Neural cell (in vitro differentiated cells): ENCODE results near the gene SMIM13. TPM values are rescaled to one million over a fixed set of nuclear protein-coding genes. Genes with fewer than 3 reads are reported as not detected.

ENCODE experiments used
- H2AFZ ChIP-seq: fragments of 200-600, 300-800 bp; sonication (generic), shearing (Covaris generic); 2 replicates; pipeline ENCODE4 v1.6.0; 2014; ENCODE audit warnings: low read depth, mild to moderate bottlenecking, antibody characterized with exemption, low read length, moderate library complexity
- H3F3A ChIP-seq: fragments of 200-600 bp; shearing (Covaris generic); 2 replicates; pipeline ENCODE4 v1.6.1; 2016; ENCODE audit warnings: mild to moderate bottlenecking, moderate library complexity, mixed read lengths, antibody characterized with exemption, low read length; ENCODE audit not compliant: insufficient read depth, poor library complexity, severe bottlenecking
- H3K27ac ChIP-seq: fragments of 200-600, 300-800 bp; sonication (generic), shearing (Covaris generic); 2 replicates; pipeline ENCODE4 v1.5.1; 2014; ENCODE audit warnings: mild to moderate bottlenecking, low read length, moderate library complexity
- H3K27me3 ChIP-seq: fragments of 300-800, 200-600 bp; sonication (generic), shearing (Covaris generic); 2 replicates; pipeline ENCODE4 v1.6.0; 2014; ENCODE audit warnings: mild to moderate bottlenecking, low read depth, low read length, moderate library complexity; ENCODE audit not compliant: insufficient read depth
- H3K36me3 ChIP-seq: fragments of 300-800, 200-600 bp; sonication (generic), shearing (Covaris generic); 2 replicates; pipeline ENCODE4 v1.5.1; 2014; ENCODE audit warnings: mild to moderate bottlenecking, antibody characterized with exemption, low read length, moderate library complexity; ENCODE audit not compliant: insufficient read depth
- H3K4me2 ChIP-seq: fragments of 300-800, 200-600 bp; sonication (generic), shearing (Covaris generic); 2 replicates; pipeline ENCODE4 v1.6.0; 2014; ENCODE audit warnings: mild to moderate bottlenecking, low read length
- H3K4me3 ChIP-seq: fragments of 300-800, 200-600 bp; sonication (generic), shearing (Covaris generic); 2 replicates; pipeline ENCODE4 v1.5.1; 2014; ENCODE audit warnings: mild to moderate bottlenecking, low read length, moderate library complexity
- H3K79me2 ChIP-seq: fragments of 200-600 bp; shearing (Covaris generic); replicated peaks from 2 replicates; pipeline ENCODE4 v1.6.0; 2014; ENCODE audit warnings: mild to moderate bottlenecking, low read length, moderate library complexity; ENCODE audit not compliant: insufficient read depth
- H3K9ac ChIP-seq: fragments of 300-800, 200-600 bp; sonication (generic), shearing (Covaris generic); 2 replicates; pipeline ENCODE4 v1.6.1; 2016; ENCODE audit warnings: mild to moderate bottlenecking, low read length, mixed read lengths
- H3K9me2 ChIP-seq: fragments of 200-600 bp; shearing (Covaris generic); 2 replicates; pipeline ENCODE4 v1.6.1; 2016; ENCODE audit warnings: mild to moderate bottlenecking, low read length, mixed read lengths; ENCODE audit not compliant: insufficient read depth
- H3K9me3 ChIP-seq: fragments of 200-600, 300-800 bp; sonication (generic), shearing (Covaris generic); 2 replicates; pipeline ENCODE4 v1.6.1; 2016; ENCODE audit warnings: mild to moderate bottlenecking, mixed run types, low read length, moderate library complexity, mixed read lengths
- H4K20me1 ChIP-seq: fragments of 200-600 bp; shearing (Covaris generic); 2 replicates; pipeline ENCODE4 v1.6.1; 2016; ENCODE audit warnings: mild to moderate bottlenecking, mixed run types; ENCODE audit not compliant: insufficient read depth
- CTCF ChIP-seq: fragments of 450-650 bp; IDR thresholded peaks from 2 replicates; pipeline ENCODE4 v1.5.1; 2014; ENCODE audit warnings: antibody characterized with exemption, mild to moderate bottlenecking, moderate library complexity; ENCODE audit not compliant: poor library complexity, severe bottlenecking
- EP300 ChIP-seq: fragments of 450-650 bp; conservative IDR thresholded peaks from 2 replicates; pipeline ENCODE4 v1.6.1; 2014; ENCODE audit warnings: antibody characterized with exemption, mild to moderate bottlenecking, moderate library complexity; ENCODE audit not compliant: poor library complexity, severe bottlenecking
- EZH2 ChIP-seq: fragments of 200-600, 300-800 bp; shearing (Covaris generic), sonication (generic); IDR thresholded peaks from 2 replicates; pipeline ENCODE4 v1.6.1; 2014; ENCODE audit warnings: antibody characterized with exemption, low read length, borderline replicate concordance, mild to moderate bottlenecking; ENCODE audit not compliant: insufficient read depth, poor library complexity, severe bottlenecking
- MXI1 ChIP-seq: fragments of 450-650 bp; conservative IDR thresholded peaks from 2 replicates; pipeline ENCODE4 v1.6.1; 2014; ENCODE audit warnings: antibody characterized with exemption, mild to moderate bottlenecking; ENCODE audit not compliant: poor library complexity, severe bottlenecking
- POLR2AphosphoS5 ChIP-seq: IDR thresholded peaks from 2 replicates; pipeline ENCODE4 v1.6.1; 2012
- RAD21 ChIP-seq: fragments of 450-650 bp; conservative IDR thresholded peaks from 2 replicates; pipeline ENCODE4 v1.6.1; 2014; ENCODE audit warnings: antibody characterized with exemption, mild to moderate bottlenecking, moderate library complexity
- REST ChIP-seq: IDR thresholded peaks from 2 replicates; pipeline ENCODE4 v1.6.1; 2012; ENCODE audit warnings: borderline replicate concordance
- SMC3 ChIP-seq: fragments of 450-650 bp; conservative IDR thresholded peaks from 2 replicates; pipeline ENCODE4 v1.6.1; 2014; ENCODE audit warnings: antibody characterized with exemption, mild to moderate bottlenecking, moderate library complexity; ENCODE audit not compliant: poor library complexity
- TAF1 ChIP-seq: IDR thresholded peaks from 2 replicates; pipeline ENCODE4 v1.6.1; 2012; ENCODE audit warnings: low read depth
- polyA plus RNA-seq: library from polyadenylated mRNA; depleted of rRNA; stranded (reverse); fragments of >200 nt; gene quantifications from 2 replicates; pipeline ENCODE4 v1.2.3, GENCODE V29; 2014

The SMIM13 gene
- polyA plus RNA-seq, 1 donor from 2014 or later: 51.0 TPM

GRCh38 chr6:11181478-11182136 lies 88.0 kb downstream of the SMIM13 start:
- H3K4me3 ChIP-seq: no peak overlapping the region
- H3K9me3 ChIP-seq: peaks cover 7% of the 10 kb centered on the region
- no peaks in the 10 kb centered on the region for H4K20me1 ChIP-seq
- H3K4me2 ChIP-seq: no peak overlapping the region
- H3F3A ChIP-seq: no peaks in the 10 kb centered on the region
- no peaks in the 10 kb centered on the region for H3K36me3 ChIP-seq
- no peak overlapping the region for H3K27ac ChIP-seq
- no peaks in the 10 kb centered on the region for H3K27me3 ChIP-seq
- no peaks in the 10 kb centered on the region for H3K79me2 ChIP-seq
- H3K9ac ChIP-seq: no peak overlapping the region
- H3K9me2 ChIP-seq: no peaks in the 10 kb centered on the region
- no peak for TF ChIP-seq MXI1
- no peak for TF ChIP-seq REST
- TF ChIP-seq EZH2: no peak
- TF ChIP-seq RAD21: no peak
- TF ChIP-seq SMC3: no peak
- TF ChIP-seq TAF1: no peak
- no peak for TF ChIP-seq EP300
- TF ChIP-seq CTCF: no peak
- TF ChIP-seq POLR2AphosphoS5: no peak
- H2AFZ ChIP-seq: no peak overlapping the region

- H3K9ac ChIP-seq: no peak overlapping the region
- H3K27me3 ChIP-seq: no peaks in the 10 kb centered on the region
- H2AFZ ChIP-seq: no peak overlapping the region
- no peaks in the 10 kb centered on the region for H3K9me2 ChIP-seq
- no peak overlapping the region for H3K27ac ChIP-seq
- H3K9me3 ChIP-seq: peaks cover 7% of the 10 kb centered on the region
- no peaks in the 10 kb centered on the region for H4K20me1 ChIP-seq
- no peaks in the 10 kb centered on the region for H3K79me2 ChIP-seq
- no peaks in the 10 kb centered on the region for H3F3A ChIP-seq
- H3K4me3 ChIP-seq: no peak overlapping the region
- TF ChIP-seq EZH2 (no peak), EP300 (no peak), MXI1 (no peak), SMC3 (no peak), REST (no peak), POLR2AphosphoS5 (no peak), TAF1 (no peak), RAD21 (no peak), CTCF (no peak)
- H3K4me2 ChIP-seq: no peak overlapping the region
- H3K36me3 ChIP-seq: no peaks in the 10 kb centered on the region
Measured at GRCh38 chr6:11183761-11184362, 90.2 kb downstream of the SMIM13 start.
